Measurements from ENCODE around the gene RAP1GAP.

- no peak for TF ChIP-seq EZH2 (optimal IDR thresholded peaks at IDR 0.05; ENCODE audit: low read depth, low read length)
- no peak for TF ChIP-seq CTCF (IDR thresholded peaks at IDR 0.05; ENCODE audit: low read length)
These were observed 29.5 kb downstream of the RAP1GAP start for GRCh38 chr1:21639594-21640041.

Data from MM.1S (cell line).